Measurements from ENCODE around the gene ADGRL2.

ADGRL2 gene

GRCh38 chr1:81920886-81921285, 120.2 kb downstream of the ADGRL2 start:
- H3K4me3 ChIP-seq (replicated peaks; ENCODE audit: low read depth, low read length): peak overlapping the region; percentile 19
- no peak for TF ChIP-seq CTCF (IDR thresholded peaks at IDR 0.05; ENCODE audit: low read length, missing control alignments)
- DNase-seq (ENCODE audit: low read depth): no peak

- H3K4me3 ChIP-seq (replicated peaks; ENCODE audit: low read depth, low read length): no peak overlapping the region
- TF ChIP-seq CTCF (IDR thresholded peaks at IDR 0.05; ENCODE audit: low read length, missing control alignments): no peak
- DNase-seq (ENCODE audit: low read depth): no peak
These were observed 120.6 kb downstream of the ADGRL2 start for GRCh38 chr1:81921344-81921743.

GRCh38 chr1:81921851-81922462, 121.2 kb downstream of the ADGRL2 start:
- H3K4me3 ChIP-seq (replicated peaks; ENCODE audit: low read depth, low read length): no peak overlapping the region
- TF ChIP-seq CTCF (IDR thresholded peaks at IDR 0.05; ENCODE audit: low read length, missing control alignments): no peak
- DNase-seq (ENCODE audit: low read depth): peak; percentile 14

GRCh38 chr1:81922955-81923354, 122.2 kb downstream of the ADGRL2 start:
- DNase-seq (ENCODE audit: low read depth): no peak
- TF ChIP-seq CTCF (IDR thresholded peaks at IDR 0.05; ENCODE audit: low read length, missing control alignments): no peak
- no peak overlapping the region for H3K4me3 ChIP-seq (replicated peaks; ENCODE audit: low read depth, low read length)

GRCh38 chr1:81929106-81929505, 128.4 kb downstream of the ADGRL2 start:
- no peak overlapping the region for H3K4me3 ChIP-seq (replicated peaks; ENCODE audit: low read depth, low read length)
- no peak for DNase-seq (ENCODE audit: low read depth)
- no peak for TF ChIP-seq CTCF (IDR thresholded peaks at IDR 0.05; ENCODE audit: low read length, missing control alignments)

GRCh38 chr1:81936853-81937252, 136.1 kb downstream of the ADGRL2 start:
- DNase-seq (ENCODE audit: low read depth): no peak

More at GRCh38 chr1:81936853-81937252, 136.1 kb downstream of the ADGRL2 start:
- H3K4me3 ChIP-seq (replicated peaks; ENCODE audit: low read depth, low read length): no peak overlapping the region
- TF ChIP-seq CTCF (IDR thresholded peaks at IDR 0.05; ENCODE audit: low read length, missing control alignments): no peak
